Measurements from ENCODE around the gene PIM3.
"Not testable (repeated sequence)": the region's sequence is repeated elsewhere in the genome, so short reads cannot be mapped to it uniquely, and the experiment has no call there.

Gene PIM3

GRCh38 chr22:49943771-49944398 lies 16.7 kb upstream of the PIM3 start:
- no peak for DNase-seq (ENCODE audit: low spot score)

- DNase-seq (ENCODE audit: low spot score): no peak
Observed at GRCh38 chr22:49944399-49944891, 16.1 kb upstream of the PIM3 start.

- DNase-seq (ENCODE audit: low spot score): not testable (repeated sequence)
Observed at GRCh38 chr22:49945042-49945794, 15.4 kb upstream of the PIM3 start.

DNA sequence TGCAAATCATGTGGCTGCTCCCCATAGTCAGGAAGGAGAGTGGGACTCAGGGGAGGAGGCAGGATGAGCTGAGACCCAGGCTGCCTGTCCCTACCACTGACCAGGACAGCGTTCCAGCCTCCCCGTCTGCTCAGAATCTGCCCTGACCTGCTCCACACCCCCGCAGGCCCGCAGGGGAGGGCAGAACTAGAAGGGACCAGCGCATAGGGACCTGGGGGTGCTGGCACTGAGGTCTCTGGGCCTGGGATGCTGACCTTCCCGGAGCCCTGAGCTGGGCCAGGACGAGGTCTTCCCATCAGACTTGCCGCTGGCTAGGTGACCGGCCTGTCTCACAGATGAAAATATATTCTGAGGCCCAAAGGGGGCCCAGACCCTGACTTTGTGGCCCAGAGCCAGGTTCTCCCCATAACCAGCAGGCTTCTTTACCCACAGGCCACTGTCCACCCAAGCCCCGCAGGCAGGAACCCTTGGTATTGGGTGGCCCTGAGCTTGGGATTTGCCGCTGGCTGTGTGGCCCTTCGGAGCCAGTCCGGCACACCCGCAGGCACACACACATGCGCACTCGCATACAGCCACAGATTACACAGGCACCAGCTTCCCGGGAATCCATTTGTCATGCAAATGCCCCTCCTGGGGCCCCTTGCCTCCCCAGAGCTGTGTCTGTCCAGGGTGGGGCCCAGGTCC lies 13.8 kb upstream of the PIM3 start:
- no peak for DNase-seq (ENCODE audit: low spot score)

DNA sequence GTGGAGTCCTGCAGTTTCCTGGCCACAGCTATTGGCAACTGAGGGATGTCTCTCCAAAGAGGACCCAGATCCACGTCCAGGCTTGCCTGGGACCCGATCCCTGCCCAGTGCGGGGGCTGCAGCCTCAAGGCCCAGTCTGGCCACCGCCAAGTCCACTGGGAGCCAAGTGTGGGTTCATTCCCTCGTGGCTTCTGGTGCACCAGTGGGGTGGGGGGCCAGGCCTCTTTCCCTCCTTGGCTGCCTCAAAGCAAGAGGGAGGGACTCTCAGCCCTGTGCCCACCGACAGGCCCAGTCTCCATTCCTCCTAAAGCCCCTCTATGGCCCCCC lies 13.3 kb upstream of the PIM3 start:
- DNase-seq (ENCODE audit: low spot score): no peak

DNA sequence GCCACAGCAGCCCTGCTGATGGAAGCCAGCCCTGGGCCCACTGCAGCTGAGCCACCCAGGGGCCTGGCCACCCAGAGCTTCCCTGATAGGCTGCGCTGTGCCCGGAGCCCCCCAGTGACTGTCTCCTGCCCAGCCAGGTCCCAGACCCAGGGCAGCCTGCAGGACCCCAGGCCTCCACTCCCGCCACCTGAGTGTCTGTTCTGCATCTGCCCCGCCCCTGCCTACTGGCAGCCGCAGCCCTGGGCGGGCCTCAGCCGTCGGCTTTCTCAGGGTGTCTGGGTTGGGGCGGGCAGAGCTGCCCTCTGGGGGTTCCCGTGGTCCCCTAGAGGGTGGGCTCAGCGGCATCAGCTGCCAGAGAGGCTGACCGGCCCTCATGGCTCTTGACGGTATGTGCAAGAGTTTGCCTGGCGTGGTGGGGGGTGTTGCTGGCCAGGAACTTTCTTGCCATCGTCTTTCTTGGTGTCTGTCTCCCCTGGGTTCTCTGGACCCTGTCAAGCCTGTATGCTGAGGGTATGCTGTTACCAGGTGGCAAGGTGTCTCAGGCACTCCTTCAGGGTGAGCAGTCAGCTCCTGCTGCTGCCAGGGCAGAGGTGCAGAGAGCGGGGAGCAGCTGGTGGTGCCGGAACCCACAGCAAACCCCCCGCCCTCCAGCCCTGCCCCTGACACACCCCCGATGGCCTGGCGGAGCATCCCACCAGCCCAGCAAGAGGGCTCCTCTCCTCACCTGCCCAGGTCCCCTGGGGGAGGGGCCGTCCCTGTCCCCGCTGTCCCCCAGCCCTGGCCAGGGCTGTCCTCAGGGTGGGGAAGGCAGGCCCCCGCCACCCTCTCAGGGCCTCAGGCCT lies 12.2 kb upstream of the PIM3 start:
- DNase-seq (ENCODE audit: low spot score): no peak

- no peak for DNase-seq (ENCODE audit: low spot score)
Observed at GRCh38 chr22:49948958-49949913, 11.3 kb upstream of the PIM3 start.

DNA sequence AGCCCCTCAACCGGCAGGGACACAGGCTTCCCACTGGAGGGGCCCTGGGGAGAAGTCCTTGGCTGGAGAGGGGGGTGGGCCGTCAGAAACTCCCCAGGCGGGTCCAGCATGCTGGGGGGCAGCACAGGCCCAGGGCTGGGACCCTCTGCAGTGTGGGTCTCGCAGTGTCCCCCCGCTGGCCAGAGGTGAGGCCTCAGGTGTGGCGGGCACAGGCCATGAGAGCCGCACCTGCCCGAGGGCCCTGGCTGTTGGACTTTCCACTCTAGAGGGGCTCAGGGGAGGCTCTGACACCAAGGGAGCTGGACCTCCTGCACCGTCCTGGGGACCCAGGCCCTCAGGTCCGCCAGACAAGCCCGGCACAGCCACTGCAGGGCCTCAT lies 10.7 kb upstream of the PIM3 start:
- DNase-seq (ENCODE audit: low spot score): no peak

DNA sequence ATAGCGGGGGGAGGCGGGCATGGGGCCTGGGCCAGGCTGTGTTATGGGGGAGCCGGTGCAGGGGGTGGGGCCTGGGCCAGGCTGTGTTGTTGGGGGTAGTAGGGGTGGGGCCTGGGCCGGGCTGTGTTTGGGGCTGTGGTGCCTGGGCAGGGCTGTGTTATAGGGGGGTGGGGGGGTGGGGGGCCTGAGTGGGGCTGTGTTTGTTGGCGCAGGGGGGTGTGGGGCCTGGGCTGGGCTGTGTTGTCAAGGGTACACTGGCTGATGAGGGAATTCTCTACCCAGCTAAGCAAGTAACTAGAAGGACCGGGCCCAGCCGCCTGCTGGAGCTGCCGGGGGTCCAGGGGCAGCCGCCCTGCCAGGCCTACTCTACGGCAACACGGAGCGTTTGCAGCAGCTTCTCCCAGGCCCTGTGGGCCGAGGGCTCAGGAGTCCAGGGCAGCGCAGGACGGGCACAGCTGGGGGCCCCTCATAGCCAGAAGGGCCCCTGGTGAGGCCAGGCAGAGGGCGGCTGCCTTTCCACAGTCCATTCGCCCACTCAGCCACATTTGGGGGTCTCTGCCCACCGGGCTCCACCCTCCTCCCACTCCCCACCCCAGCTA lies 10.1 kb upstream of the PIM3 start:
- no peak for DNase-seq (ENCODE audit: low spot score)

DNA sequence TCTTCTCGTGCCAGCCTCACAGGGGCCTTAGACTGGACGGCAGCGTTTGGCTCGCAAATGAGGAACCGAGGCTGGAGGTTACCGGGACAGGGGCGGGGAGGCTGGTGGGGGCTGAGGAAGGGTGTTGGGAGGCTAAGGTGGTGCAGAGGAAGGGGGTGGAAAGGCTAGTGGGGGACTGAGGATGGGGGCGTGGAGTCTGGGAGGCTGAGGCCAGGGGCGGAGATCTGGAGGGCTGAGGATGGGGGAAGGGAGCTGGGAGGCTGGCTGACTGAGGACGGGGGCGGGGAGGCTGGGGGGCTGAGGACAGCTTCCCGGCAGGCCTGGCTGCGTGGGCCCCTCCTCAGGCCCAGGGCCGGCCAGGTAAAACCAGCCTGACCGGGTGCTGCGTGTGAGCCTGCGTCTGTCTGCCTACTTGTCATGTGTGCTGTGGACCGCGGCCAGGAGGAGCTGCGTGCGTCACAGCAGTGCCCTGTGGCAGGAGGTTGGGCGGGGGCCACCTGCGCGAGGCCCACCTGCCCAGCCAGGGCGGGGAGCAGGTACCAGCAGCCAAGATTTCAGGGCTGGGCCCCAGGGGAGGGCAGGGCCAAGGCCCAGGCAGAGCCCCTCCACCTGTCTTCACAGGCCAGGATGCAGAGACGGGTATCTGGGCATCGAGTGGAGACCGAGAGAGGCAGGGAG lies 9.4 kb upstream of the PIM3 start:
- DNase-seq (ENCODE audit: low spot score): no peak

DNA sequence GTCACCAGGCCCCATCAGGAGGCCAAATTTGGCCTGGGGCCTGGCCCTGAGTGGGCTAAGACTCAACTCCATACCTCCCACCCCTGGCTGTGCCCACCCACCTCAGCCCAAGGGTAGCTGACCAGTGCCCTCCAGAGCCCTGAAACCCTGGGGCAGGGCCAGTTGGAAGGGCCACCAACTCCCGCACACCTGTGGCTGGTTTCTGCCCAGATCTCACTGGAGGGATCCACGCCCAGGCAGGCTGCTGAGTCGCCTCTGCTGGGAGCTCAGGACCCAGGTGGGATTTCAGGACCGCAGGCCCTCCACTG lies 8.9 kb upstream of the PIM3 start:
- no peak for DNase-seq (ENCODE audit: low spot score)

GRCh38 chr22:49951986-49952896 lies 8.3 kb upstream of the PIM3 start:
- DNase-seq (ENCODE audit: low spot score): no peak

- DNase-seq (ENCODE audit: low spot score): no peak
Observed at GRCh38 chr22:49953027-49953679, 7.4 kb upstream of the PIM3 start.

GRCh38 chr22:49953680-49954344 lies 6.8 kb upstream of the PIM3 start:
- no peak for DNase-seq (ENCODE audit: low spot score)

DNA sequence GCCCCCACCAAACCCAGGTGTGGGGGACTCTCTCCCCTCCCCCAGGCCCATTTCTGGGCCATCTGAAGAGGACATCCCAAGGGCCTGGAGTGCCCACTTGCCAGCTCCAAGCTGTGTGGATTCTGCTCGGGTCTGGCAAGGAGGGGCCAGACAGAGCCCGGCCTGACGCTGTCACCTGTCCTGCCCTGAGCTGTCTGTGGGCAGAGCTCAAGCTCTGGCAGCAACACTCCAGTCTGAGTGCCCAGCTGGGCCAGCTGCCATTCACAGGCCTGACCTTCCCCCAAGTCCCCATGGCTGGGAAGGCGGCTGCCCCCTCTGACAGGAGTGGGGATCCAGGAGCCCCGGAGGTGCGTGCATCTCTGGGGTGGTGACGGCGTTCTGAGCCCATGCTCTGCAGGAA lies 6.2 kb upstream of the PIM3 start:
- DNase-seq (ENCODE audit: low spot score): no peak

DNA sequence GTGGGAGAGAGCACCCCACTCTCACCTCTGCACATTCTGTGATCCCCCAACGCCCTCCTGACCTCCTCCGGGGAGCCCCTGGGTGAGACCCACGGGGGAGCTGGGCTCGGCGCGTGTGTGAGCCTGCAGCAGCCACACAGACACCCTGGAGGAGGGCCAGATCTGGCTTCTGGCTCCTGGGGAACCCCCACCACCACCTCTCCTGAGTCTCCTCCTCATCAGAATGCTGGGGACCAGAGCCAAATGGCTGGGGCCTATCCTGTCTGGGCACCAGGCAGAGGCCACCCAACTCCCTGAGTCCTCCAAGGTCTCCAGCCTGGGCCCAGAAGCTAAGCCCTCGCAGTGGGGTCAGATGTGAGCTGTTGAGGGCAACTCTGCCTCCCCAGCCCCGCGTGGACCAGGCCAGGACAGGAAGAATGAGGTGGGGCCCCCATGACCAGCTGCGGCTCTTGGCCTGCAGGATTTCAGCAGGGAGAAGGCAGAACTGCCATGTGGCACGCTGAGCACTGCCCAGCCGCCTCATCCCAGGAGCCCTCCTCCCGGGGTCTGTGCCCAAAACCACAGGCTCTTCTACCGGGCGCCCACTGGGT lies 5.5 kb upstream of the PIM3 start:
- DNase-seq (ENCODE audit: low spot score): no peak

DNA sequence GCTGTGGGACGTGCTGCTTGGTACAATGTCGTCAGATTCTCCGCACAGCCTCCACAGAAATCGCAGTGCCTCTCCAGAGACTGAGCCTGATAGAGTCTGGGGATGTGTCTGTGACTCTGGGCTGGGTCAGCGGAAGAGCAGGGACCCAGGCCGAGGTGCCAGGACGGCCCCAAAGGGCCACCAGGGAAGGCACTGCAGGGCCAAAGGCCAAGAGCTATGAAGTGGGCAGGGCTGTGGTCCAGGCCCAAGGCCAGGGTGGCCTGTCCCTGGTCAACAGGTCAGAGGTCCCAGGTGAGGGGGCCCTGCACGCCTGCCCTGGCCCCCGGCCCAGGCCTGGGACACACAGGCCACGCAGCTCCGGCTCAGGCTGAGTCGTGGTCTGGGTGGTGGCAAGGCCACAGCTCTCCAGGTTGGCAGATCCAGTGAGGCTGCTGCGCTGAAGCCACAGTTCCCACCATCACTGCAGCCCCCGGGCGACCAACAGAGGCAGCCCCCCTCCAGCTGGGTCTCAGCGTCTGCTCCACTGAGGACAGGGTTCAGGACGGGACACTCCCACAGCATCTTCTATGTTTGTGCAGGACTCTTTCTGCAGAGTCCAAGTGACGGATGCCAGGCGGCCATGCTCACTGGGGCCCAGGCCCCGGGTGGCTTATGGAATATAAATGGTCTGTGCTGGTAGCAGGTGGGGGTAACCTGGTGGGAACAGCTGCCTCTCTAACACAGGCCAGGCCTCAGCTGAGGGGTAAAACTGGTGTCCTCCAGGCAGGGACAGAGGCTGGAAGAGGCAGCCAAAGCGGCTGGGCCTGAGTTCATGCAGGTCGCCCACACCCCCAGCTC lies 4.8 kb upstream of the PIM3 start:
- DNase-seq (ENCODE audit: low spot score): no peak
